ENCODE data around the gene CTSL.

Gene CTSL

GRCh38 chr9:87685441-87685840 is 40.5 kb upstream of the CTSL start:
- TF ChIP-seq, protein P1, sequence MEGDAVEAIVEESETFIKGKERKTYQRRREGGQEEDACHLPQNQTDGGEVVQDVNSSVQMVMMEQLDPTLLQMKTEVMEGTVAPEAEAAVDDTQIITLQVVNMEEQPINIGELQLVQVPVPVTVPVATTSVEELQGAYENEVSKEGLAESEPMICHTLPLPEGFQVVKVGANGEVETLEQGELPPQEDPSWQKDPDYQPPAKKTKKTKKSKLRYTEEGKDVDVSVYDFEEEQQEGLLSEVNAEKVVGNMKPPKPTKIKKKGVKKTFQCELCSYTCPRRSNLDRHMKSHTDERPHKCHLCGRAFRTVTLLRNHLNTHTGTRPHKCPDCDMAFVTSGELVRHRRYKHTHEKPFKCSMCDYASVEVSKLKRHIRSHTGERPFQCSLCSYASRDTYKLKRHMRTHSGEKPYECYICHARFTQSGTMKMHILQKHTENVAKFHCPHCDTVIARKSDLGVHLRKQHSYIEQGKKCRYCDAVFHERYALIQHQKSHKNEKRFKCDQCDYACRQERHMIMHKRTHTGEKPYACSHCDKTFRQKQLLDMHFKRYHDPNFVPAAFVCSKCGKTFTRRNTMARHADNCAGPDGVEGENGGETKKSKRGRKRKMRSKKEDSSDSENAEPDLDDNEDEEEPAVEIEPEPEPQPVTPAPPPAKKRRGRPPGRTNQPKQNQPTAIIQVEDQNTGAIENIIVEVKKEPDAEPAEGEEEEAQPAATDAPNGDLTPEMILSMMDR (IDR thresholded peaks at IDR 0.05) = no peak

GRCh38 chr9:87685871-87686519 is 39.9 kb upstream of the CTSL start:
- Histone ChIP-seq H3K4me1 (ENCODE audit: control insufficient read depth in 1 of 2, insufficient read depth in 1 of 2, low read depth in 1 of 2, low read length in 1 of 2) (no peaks in the 10 kb centered on the region), H3K4me3 (ENCODE audit: low read depth in 1 of 2, low read length in 1 of 2) (no peak overlapping the region), H3K36me3 (peaks cover 12% of the 10 kb centered on the region), H3K27me3 (no peaks in the 10 kb centered on the region), H3K9me3 (no peaks in the 10 kb centered on the region), H3K27ac (no peak overlapping the region)
- TF ChIP-seq, protein P1 (IDR thresholded peaks at IDR 0.05) = no peak

More at GRCh38 chr9:87685441-87685840, 40.5 kb upstream of the CTSL start:
- Histone ChIP-seq H3K27me3 (no peaks in the 10 kb centered on the region), H3K4me3 (ENCODE audit: low read depth in 1 of 2, low read length in 1 of 2) (no peak overlapping the region), H3K4me1 (ENCODE audit: control insufficient read depth in 1 of 2, insufficient read depth in 1 of 2, low read depth in 1 of 2, low read length in 1 of 2) (no peaks in the 10 kb centered on the region), H3K36me3 (peaks cover 12% of the 10 kb centered on the region), H3K27ac (no peak overlapping the region), H3K9me3 (no peaks in the 10 kb centered on the region)

GRCh38 chr9:87686520-87687090 is 39.3 kb upstream of the CTSL start:
- Histone ChIP-seq H3K4me1 (ENCODE audit: control insufficient read depth in 1 of 2, insufficient read depth in 1 of 2, low read depth in 1 of 2, low read length in 1 of 2) (no peaks in the 10 kb centered on the region), H3K36me3 (peaks cover 9% of the 10 kb centered on the region), H3K27ac (no peak overlapping the region), H3K27me3 (no peaks in the 10 kb centered on the region), H3K4me3 (ENCODE audit: low read depth in 1 of 2, low read length in 1 of 2) (no peak overlapping the region), H3K9me3 (no peaks in the 10 kb centered on the region)
- TF ChIP-seq, protein P1 (IDR thresholded peaks at IDR 0.05) = no peak

DNA sequence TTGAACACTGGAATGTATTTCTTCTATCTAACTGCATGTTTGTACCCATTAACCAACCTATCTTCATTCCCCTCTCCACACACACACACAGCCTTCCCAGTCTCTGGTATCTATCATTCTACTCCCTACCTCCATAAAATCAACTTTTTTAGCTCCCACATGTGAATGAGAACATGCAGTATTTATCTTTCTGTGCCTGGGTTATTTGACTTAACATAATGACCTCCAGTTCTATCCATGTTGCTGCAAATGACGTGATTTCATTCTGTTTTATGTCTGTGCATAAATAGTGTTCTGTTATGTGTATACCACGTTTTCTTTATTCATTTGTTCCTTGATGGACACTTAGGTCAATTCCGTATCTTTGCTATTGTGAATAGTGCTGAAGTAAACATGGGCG is 38.7 kb upstream of the CTSL start:
- H3K27me3 ChIP-seq = no peaks in the 10 kb centered on the region
- TF ChIP-seq, protein P1 (IDR thresholded peaks at IDR 0.05) = no peak
- H3K36me3 ChIP-seq = peaks cover 3% of the 10 kb centered on the region

GRCh38 chr9:87694236-87694755 is 31.6 kb upstream of the CTSL start:
- Histone ChIP-seq H3K9me3 (no peaks in the 10 kb centered on the region), H3K27ac (no peak overlapping the region), H3K4me1 (ENCODE audit: control insufficient read depth in 1 of 2, insufficient read depth in 1 of 2, low read depth in 1 of 2, low read length in 1 of 2) (no peaks in the 10 kb centered on the region), H3K36me3 (peaks cover 16% of the 10 kb centered on the region), H3K4me3 (ENCODE audit: low read depth in 1 of 2, low read length in 1 of 2) (no peak overlapping the region), H3K27me3 (no peaks in the 10 kb centered on the region)
- TF ChIP-seq, protein P1 (IDR thresholded peaks at IDR 0.05) = no peak

More for the DNA sequence above, 38.7 kb upstream of the CTSL start:
- H3K4me1 ChIP-seq (ENCODE audit: control insufficient read depth in 1 of 2, insufficient read depth in 1 of 2, low read depth in 1 of 2, low read length in 1 of 2) = no peaks in the 10 kb centered on the region
- no peaks in the 10 kb centered on the region for H3K9me3 ChIP-seq
- no peak overlapping the region for H3K27ac ChIP-seq
- no peak overlapping the region for H3K4me3 ChIP-seq (ENCODE audit: low read depth in 1 of 2, low read length in 1 of 2)
